CD4-positive, alpha-beta memory T cell (primary cell): ENCODE data around the gene LRP4. TPM values are rescaled to one million over a fixed set of nuclear protein-coding genes. Genes with fewer than 3 reads are reported as not detected.

Source experiments
- CTCF ChIA-PET: fragments of 350-600 bp; sonication (Branson Sonifier 250); formaldehyde crosslinking; loops from one replicate; lab custom pipeline; 2021; ENCODE audit warnings: inconsistent platforms; ENCODE audit not compliant: partially characterized antibody; lab: Charles Lee
- POLR2A ChIA-PET: fragments of 350-600 bp; sonication (Branson Sonifier 250); formaldehyde crosslinking; loops from one replicate; lab custom pipeline; 2021; ENCODE audit not compliant: partially characterized antibody; lab: Charles Lee
- DNase-seq, 5 donors: peaks; one replicate each; pipeline versions ENCODE4 v3.0.0 to v3.0.0-alpha.2; 2020 to 2022; ENCODE audit warnings: mixed read lengths in 1 of 5
- H3K27ac ChIP-seq: one replicate; pipeline ENCODE4 v1.7.0; 2013; ENCODE audit warnings: low read depth, low read length
- H3K27me3 ChIP-seq: 2 replicates; pipeline ENCODE4 v1.7.0; 2013; ENCODE audit warnings: mild to moderate bottlenecking, low read length, moderate library complexity; ENCODE audit not compliant: insufficient read depth
- H3K36me3 ChIP-seq: 2 replicates; pipeline ENCODE4 v1.7.0; 2013; ENCODE audit warnings: mild to moderate bottlenecking, low read length, moderate library complexity; ENCODE audit not compliant: insufficient read depth
- H3K4me1 ChIP-seq: 2 replicates; pipeline ENCODE4 v1.7.0; 2013; ENCODE audit warnings: mild to moderate bottlenecking, low read length, moderate library complexity; ENCODE audit not compliant: insufficient read depth
- H3K4me3 ChIP-seq, 2 donors: one replicate each; pipeline ENCODE4 v1.7.0; 2013; ENCODE audit warnings: low read length in 2 of 2, mild to moderate bottlenecking in 1 of 2
- H3K9me3 ChIP-seq, 2 donors: one replicate each; pipeline ENCODE4 v1.7.0; 2013; ENCODE audit warnings: low read length in 2 of 2, control low read depth in 1 of 2; ENCODE audit not compliant: control insufficient read depth in 1 of 2
- H3K27ac Mint-ChIP-seq, 7 donors: one replicate each; pipeline ENCODE4 v1.8.0; 2020 to 2021; ENCODE audit warnings: mixed read lengths in 7 of 7, mild to moderate bottlenecking in 6 of 7, inconsistent platforms in 3 of 7, moderate library complexity in 3 of 7
- H3K27me3 Mint-ChIP-seq, 2 donors: one replicate each; pipeline ENCODE4 v1.8.0; 2020 to 2021; ENCODE audit warnings: mixed read lengths in 2 of 2
- H3K36me3 Mint-ChIP-seq, 2 donors: one replicate each; pipeline ENCODE4 v1.8.0; 2020 to 2021; ENCODE audit warnings: mixed read lengths in 2 of 2, inconsistent platforms in 1 of 2, mild to moderate bottlenecking in 1 of 2
- H3K4me1 Mint-ChIP-seq, 4 donors: one replicate each; pipeline ENCODE4 v1.8.0; 2020 to 2021; ENCODE audit warnings: mixed read lengths in 4 of 4, mild to moderate bottlenecking in 1 of 4
- H3K4me3 Mint-ChIP-seq, 8 donors: one replicate each; pipeline ENCODE4 v1.8.0; 2020 to 2021; ENCODE audit warnings: mixed read lengths in 8 of 8, mild to moderate bottlenecking in 7 of 8, moderate library complexity in 6 of 8, inconsistent platforms in 3 of 8
- H3K9me3 Mint-ChIP-seq, 8 donors: one replicate each; pipeline ENCODE4 v1.8.0; 2020 to 2021; ENCODE audit warnings: mixed read lengths in 8 of 8, mild to moderate bottlenecking in 5 of 8, inconsistent platforms in 3 of 8, moderate library complexity in 1 of 8
- intact Hi-C: fragments of 100-400 bp; cut with micrococcal nuclease; formaldehyde crosslinking; loops from one replicate; pipeline ENCODE4 v1.15.1; 2023
- polyA plus RNA-seq, 2 donors: library from polyadenylated mRNA; unstranded; fragments of 300-500 nt; fragmentation: Illumina TruSeq; gene quantifications; one replicate each; pipeline ENCODE4 v1.2.3, GENCODE V29; 2021
- total RNA-seq, 2 experiments: library from RNA; stranded (reverse); gene quantifications; one replicate each; pipeline ENCODE4 v1.2.3, GENCODE V29; 2021

LRP4 gene
- total and polyA plus RNA-seq, 4 experiments from 2014 or later = not detected

DNA sequence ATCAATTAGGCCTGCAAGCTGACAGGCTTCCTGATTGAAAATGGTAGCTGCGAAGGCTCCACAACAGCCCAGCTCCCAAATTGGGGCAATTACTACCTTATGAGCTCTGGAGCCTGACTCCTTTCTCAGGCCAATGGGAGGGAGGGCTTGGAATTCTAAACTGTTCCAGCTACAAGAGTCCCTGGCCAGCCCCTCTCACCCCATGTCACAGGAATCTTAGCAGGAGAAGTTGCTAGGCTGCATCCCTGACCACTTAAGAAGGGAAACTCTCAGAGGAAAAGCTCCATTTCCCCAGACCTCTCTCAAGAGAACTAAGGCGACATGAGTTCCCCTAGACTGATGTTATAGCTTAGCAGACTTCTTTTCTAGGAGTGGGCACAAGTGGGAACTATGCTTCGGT lies 4.9 kb downstream of the LRP4 start:
- H3K4me3 ChIP-seq = no peak overlapping the region
- no peaks in the 10 kb centered on the region for H3K9me3 Mint-ChIP-seq
- no peaks in the 10 kb centered on the region for H3K36me3 ChIP-seq
- ChIA-PET POLR2A (no interaction called here), CTCF (interaction anchor here (1.0 kb wide), 2 partner anchors 9 to 23 kb away, joined by 3 read pairs; no protein-coding TSS in a partner anchor)
- intact Hi-C loops = no loop called here
- peaks cover 48% of the 10 kb centered on the region for H3K27me3 ChIP-seq
- H3K27me3 Mint-ChIP-seq = peaks cover 48 to 62% of the 10 kb centered on the region in 2 donors
- no peak overlapping the region for H3K27ac Mint-ChIP-seq
- no peaks in the 10 kb centered on the region for H3K9me3 ChIP-seq
- no peak overlapping the region for H3K4me3 Mint-ChIP-seq
- no peaks in the 10 kb centered on the region for H3K36me3 Mint-ChIP-seq
- peaks cover 10 to 20% (median 16%) of the 10 kb centered on the region in 4 donors for H3K4me1 Mint-ChIP-seq
- H3K4me1 ChIP-seq = peaks cover 18% of the 10 kb centered on the region
- DNase-seq = no peak
- no peak overlapping the region for H3K27ac ChIP-seq

DNA sequence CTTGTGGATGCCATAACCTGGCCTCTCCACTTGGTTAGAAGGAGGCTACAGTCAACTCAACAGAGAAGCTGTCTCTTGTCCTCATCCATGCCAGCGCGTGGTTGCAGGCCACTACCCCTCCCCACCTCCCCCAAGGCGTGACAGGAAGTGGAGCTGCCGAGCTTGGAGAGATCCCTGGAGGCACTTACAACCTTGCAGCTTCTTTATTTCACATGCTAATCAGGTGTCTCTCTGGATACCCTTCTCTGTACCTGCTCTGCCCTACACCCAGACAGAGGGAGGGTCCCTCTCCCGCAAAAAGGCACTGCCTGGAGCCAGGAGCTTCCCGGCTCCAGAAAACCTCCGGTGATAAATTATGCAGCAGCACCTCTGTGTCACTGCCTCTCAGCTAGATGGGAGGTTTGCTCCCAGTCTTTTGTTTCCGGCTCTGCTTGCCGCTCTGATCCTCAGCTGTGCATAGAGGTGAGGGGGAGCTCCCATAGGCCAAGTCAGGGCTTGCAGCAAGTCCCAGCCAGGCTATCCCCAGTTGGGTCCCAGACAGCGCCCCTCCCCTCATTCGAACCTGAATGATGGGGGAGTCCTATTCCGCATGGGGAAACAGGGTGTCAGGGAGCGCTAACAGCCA lies 5.7 kb downstream of the LRP4 start:
- no peak for DNase-seq
- no peak overlapping the region for H3K4me3 ChIP-seq
- no peaks in the 10 kb centered on the region for H3K36me3 Mint-ChIP-seq
- no peak overlapping the region for H3K4me3 Mint-ChIP-seq
- peaks cover 46% of the 10 kb centered on the region for H3K27me3 ChIP-seq
- H3K36me3 ChIP-seq = no peaks in the 10 kb centered on the region
- ChIA-PET CTCF (interaction anchor here (1.0 kb wide), 2 partner anchors 9 to 22 kb away, joined by 3 read pairs; no protein-coding TSS in a partner anchor), POLR2A (no interaction called here)
- no peaks in the 10 kb centered on the region for H3K9me3 ChIP-seq
- H3K4me1 ChIP-seq = peaks cover 14% of the 10 kb centered on the region
- peaks cover 9 to 18% (median 14%) of the 10 kb centered on the region in 4 donors for H3K4me1 Mint-ChIP-seq
- peaks cover 45 to 61% of the 10 kb centered on the region in 2 donors for H3K27me3 Mint-ChIP-seq
- H3K27ac ChIP-seq = no peak overlapping the region
- intact Hi-C loops = no loop called here
- no peaks in the 10 kb centered on the region for H3K9me3 Mint-ChIP-seq
- no peak overlapping the region for H3K27ac Mint-ChIP-seq

DNA sequence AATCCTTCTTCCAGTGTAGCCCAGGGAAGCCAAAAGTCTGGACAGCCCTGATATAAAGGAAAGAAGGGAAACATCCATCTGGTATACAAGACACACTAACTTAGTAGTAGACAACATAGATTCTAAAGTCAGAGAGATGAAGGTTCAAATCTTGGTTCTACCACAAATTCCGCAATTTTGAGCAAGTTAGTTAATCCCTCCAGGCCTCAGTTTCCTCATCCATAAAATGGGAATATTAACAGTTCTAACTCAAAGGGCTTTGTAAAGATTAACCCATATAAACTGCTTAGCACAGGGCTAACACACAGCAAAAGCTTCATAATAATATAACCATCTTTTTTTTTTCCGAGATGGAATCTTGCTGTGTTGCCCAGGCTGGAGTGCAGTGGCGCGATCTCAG lies 10.7 kb downstream of the LRP4 start:
- Histone ChIP-seq H3K4me1 (no peaks in the 10 kb centered on the region), H3K4me3 (no peak overlapping the region), H3K27me3 (peaks cover under 1% of the 10 kb centered on the region), H3K27ac (no peak overlapping the region), H3K9me3 (no peaks in the 10 kb centered on the region), H3K36me3 (no peaks in the 10 kb centered on the region)
- Mint-ChIP-seq H3K36me3 (no peaks in the 10 kb centered on the region), H3K4me1 (peaks cover 0 to 5% (median under 1%) of the 10 kb centered on the region in 4 donors), H3K4me3 (no peak overlapping the region), H3K27me3 (peaks cover 15 to 25% of the 10 kb centered on the region in 2 donors), H3K27ac (no peak overlapping the region), H3K9me3 (no peaks in the 10 kb centered on the region)
- no peak for DNase-seq
- ChIA-PET CTCF (interaction anchor here (1.5 to 1.8 kb wide), 2 partner anchors 9 to 246 kb away, joined by 5 to 6 read pairs; no protein-coding TSS in a partner anchor), POLR2A (no interaction called here)
- intact Hi-C loops = no loop called here

DNA sequence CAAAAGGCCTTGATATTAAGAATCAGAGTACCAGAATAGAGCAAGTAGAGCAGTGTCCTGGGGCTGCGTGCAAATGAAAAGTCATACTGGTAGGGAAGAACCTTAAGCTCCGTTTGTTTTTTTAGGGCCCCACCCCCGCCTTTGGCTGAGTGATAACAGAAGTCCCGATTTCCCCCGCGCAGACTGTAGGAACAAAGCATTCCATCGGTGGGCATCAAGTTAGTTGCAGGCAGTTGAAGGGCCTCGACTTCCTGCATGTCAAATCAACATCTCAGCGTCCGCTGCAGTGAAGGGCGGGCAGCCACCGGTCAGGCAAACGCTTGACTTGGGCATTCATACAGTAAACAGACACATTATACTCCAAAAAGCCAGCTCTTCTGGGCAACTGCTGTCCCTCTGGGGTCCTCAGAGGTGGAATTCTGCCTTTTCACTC lies 11.7 kb downstream of the LRP4 start:
- CTCF ChIA-PET = interaction anchor here (1.5 to 1.8 kb wide), 2 partner anchors 10 to 247 kb away, joined by 5 to 6 read pairs; no protein-coding TSS in a partner anchor
- Mint-ChIP-seq H3K27ac (no peak overlapping the region), H3K36me3 (no peaks in the 10 kb centered on the region), H3K9me3 (no peaks in the 10 kb centered on the region), H3K27me3 (peaks cover 7 to 18% of the 10 kb centered on the region in 2 donors), H3K4me3 (no peak overlapping the region), H3K4me1 (peaks cover 0 to 5% (median 0%) of the 10 kb centered on the region in 4 donors)
- H3K27ac ChIP-seq = no peak overlapping the region
- no peaks in the 10 kb centered on the region for H3K4me1 ChIP-seq
- H3K9me3 ChIP-seq = no peaks in the 10 kb centered on the region
- no peaks in the 10 kb centered on the region for H3K36me3 ChIP-seq
- no peak for DNase-seq
- intact Hi-C loops = no loop called here
- POLR2A ChIA-PET = no interaction called here
- H3K27me3 ChIP-seq = no peaks in the 10 kb centered on the region
- no peak overlapping the region for H3K4me3 ChIP-seq

DNA sequence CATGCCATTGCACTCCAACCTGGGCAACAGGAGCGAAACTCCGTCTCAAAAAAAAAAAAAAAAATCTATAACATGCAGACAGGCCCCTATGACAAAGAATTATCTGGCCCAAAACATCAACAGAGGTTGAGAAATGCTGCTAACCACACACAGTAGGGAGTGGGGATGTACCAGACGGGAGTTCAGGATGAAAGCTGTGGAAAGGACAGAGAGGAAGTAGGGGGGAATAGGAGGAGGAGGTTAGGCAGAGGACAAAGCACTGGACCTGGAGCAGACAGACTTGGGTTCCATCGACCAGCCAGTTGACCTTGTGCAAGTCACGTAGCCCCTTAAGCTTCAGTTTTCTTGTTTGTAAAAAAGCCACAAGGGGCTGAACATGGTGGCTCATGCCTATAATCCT lies 12.5 kb downstream of the LRP4 start:
- CTCF ChIA-PET = no interaction called here
- POLR2A ChIA-PET = interaction anchor here (0.6 kb wide), 1 partner anchor 57 kb away, joined by 3 read pairs; no protein-coding TSS in a partner anchor
- peaks cover 2 to 13% of the 10 kb centered on the region in 2 donors for H3K27me3 Mint-ChIP-seq
- H3K4me1 Mint-ChIP-seq = peaks cover 0 to 5% (median 0%) of the 10 kb centered on the region in 4 donors
- no peak overlapping the region for H3K4me3 Mint-ChIP-seq
- no peaks in the 10 kb centered on the region for H3K36me3 ChIP-seq
- intact Hi-C loops = no loop called here
- H3K36me3 Mint-ChIP-seq = no peaks in the 10 kb centered on the region
- no peaks in the 10 kb centered on the region for H3K9me3 ChIP-seq
- H3K27ac ChIP-seq = no peak overlapping the region
- no peak overlapping the region for H3K4me3 ChIP-seq
- no peaks in the 10 kb centered on the region for H3K9me3 Mint-ChIP-seq
- no peaks in the 10 kb centered on the region for H3K4me1 ChIP-seq
- no peak overlapping the region for H3K27ac Mint-ChIP-seq
- DNase-seq = no peak
- H3K27me3 ChIP-seq = no peaks in the 10 kb centered on the region

DNA sequence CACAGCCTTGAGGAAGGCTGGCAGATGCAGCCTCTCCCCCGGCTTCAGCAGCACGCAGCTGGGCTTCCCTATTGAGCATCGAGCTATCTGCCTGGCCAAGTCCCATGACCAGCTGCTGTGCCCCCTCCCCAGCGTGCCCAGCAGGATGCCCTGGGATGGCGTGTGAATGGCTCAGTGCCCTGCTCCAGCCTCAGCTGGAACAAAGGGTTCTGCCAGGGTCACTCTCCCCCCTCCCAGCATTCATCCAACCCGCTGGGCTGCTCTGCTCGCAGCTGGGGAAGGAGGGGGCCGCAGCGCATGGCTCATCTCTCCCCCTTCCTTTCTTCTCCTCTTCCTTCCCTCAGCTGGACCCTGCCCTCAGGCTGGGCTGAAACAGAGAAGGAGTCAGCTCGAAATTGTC lies 14.5 kb downstream of the LRP4 start:
- Mint-ChIP-seq H3K27me3 (peaks cover 5 to 7% of the 10 kb centered on the region in 2 donors), H3K4me1 (peaks cover 0 to 5% (median 0%) of the 10 kb centered on the region in 4 donors), H3K36me3 (no peaks in the 10 kb centered on the region), H3K27ac (no peak overlapping the region), H3K9me3 (no peaks in the 10 kb centered on the region), H3K4me3 (no peak overlapping the region)
- no peaks in the 10 kb centered on the region for H3K4me1 ChIP-seq
- no peaks in the 10 kb centered on the region for H3K27me3 ChIP-seq
- ChIA-PET CTCF (interaction anchor here (0.9 to 1.2 kb wide), 2 partner anchors 9 to 16 kb away, joined by 3 to 4 read pairs; no protein-coding TSS in a partner anchor), POLR2A (no interaction called here)
- H3K36me3 ChIP-seq = no peaks in the 10 kb centered on the region
- DNase-seq = no peak
- H3K9me3 ChIP-seq = no peaks in the 10 kb centered on the region
- intact Hi-C loops = no loop called here
- H3K4me3 ChIP-seq = no peak overlapping the region
- no peak overlapping the region for H3K27ac ChIP-seq

DNA sequence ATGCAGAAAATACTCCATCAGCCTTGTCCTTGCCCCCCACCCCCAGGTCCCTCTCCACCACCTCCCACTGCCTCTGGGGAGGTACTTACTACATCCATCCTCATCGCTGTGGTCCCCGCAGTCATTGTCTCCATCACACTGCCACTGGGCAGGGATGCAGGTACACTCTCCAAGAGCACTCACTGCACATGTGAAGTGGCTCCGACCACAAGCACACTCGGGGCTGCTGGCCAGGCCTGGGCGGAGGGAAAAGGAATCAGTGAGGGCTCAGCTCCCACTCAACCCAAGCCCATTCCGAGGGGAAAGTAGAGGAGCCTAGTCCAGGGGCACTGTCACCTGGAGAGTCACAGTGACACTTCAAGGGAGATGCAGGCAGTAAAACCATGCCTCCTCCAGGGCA lies 15.7 kb downstream of the LRP4 start:
- CTCF ChIA-PET = no interaction called here
- peaks cover 0 to 5% (median 0%) of the 10 kb centered on the region in 4 donors for H3K4me1 Mint-ChIP-seq
- no peak overlapping the region for H3K27ac ChIP-seq
- H3K36me3 Mint-ChIP-seq = no peaks in the 10 kb centered on the region
- H3K27me3 Mint-ChIP-seq = peaks cover 5 to 7% of the 10 kb centered on the region in 2 donors
- no peak for DNase-seq
- H3K4me3 Mint-ChIP-seq = no peak overlapping the region
- H3K4me1 ChIP-seq = no peaks in the 10 kb centered on the region
- H3K27ac Mint-ChIP-seq = no peak overlapping the region
- H3K4me3 ChIP-seq = no peak overlapping the region
- intact Hi-C loops = no loop called here
- POLR2A ChIA-PET = no interaction called here
- no peaks in the 10 kb centered on the region for H3K27me3 ChIP-seq
- H3K9me3 ChIP-seq = no peaks in the 10 kb centered on the region
- H3K9me3 Mint-ChIP-seq = no peaks in the 10 kb centered on the region
- no peaks in the 10 kb centered on the region for H3K36me3 ChIP-seq
